GM19193 (cell line): ENCODE measurements around the gene NUPR2.

Source experiments
- POLR2A ChIP-seq: IDR thresholded peaks from 4 replicates; pipeline ENCODE4 v1.6.1; 2011; ENCODE audit not compliant: insufficient read depth, insufficient read length; ENCODE audit errors: extremely low read depth

The NUPR2 gene, protein sequence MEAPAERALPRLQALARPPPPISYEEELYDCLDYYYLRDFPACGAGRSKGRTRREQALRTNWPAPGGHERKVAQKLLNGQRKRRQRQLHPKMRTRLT

DNA sequence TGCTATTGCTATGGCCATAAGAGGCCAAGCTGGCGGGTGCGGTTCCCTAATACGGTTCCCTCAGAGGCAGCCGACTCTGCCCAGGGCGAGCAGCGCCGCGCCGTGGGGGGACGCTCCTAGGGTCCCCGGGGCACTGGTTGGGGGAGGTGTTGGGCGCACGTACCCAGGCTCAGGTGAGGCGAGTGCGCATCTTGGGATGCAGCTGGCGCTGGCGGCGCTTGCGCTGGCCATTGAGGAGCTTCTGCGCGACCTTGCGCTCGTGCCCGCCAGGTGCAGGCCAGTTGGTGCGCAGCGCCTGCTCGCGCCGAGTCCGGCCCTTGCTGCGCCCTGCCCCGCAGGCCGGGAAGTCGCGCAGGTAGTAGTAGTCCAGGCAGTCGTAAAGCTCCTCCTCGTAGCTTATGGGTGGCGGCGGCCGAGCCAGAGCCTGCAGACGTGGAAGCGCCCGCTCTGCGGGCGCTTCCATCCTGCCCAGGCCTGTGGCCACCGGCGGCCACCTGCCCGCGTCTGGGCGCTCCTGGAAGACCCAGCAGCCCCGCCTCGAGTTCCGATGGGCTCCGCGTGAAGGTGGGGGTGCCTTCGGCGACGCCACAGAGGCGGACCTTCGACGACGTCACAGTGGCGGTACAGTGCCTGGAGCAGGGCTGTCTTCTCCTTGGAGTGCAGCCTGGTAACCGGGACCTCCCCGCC, at the start of gene NUPR2:
NUPR2 (minus strand) TSS at position 566 of the 687 bp plus-strand sequence; CDS start at position 463, 103 bp downstream.
- no peak for TF ChIP-seq POLR2A

DNA sequence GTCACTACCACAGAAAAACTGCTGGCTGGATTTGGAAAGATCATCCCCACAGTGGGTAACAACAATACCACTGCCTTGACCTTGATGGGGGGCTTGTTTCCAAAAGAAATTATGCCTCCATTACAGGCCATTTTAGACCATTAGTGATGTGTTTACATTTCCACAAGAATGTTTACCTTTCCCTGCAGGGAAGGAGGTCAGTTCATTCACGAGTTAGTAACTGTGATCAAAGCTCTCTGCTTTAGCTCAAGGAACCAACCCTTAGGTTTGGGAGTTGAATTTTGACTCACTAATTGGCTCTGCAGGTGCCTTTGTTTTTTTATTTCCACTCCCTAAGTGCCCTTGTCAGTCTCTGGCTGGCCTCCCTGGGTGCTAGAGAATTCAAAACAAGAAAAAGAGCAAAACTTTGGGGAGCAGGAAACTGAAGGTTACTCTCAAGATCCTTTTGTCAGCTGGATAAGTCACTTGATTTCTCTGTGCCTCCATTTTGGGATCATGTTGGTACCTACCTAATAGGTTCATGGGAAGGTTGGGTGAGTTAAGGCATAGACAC, 41.1 kb upstream of the NUPR2 start:
- no peak for TF ChIP-seq POLR2A

DNA sequence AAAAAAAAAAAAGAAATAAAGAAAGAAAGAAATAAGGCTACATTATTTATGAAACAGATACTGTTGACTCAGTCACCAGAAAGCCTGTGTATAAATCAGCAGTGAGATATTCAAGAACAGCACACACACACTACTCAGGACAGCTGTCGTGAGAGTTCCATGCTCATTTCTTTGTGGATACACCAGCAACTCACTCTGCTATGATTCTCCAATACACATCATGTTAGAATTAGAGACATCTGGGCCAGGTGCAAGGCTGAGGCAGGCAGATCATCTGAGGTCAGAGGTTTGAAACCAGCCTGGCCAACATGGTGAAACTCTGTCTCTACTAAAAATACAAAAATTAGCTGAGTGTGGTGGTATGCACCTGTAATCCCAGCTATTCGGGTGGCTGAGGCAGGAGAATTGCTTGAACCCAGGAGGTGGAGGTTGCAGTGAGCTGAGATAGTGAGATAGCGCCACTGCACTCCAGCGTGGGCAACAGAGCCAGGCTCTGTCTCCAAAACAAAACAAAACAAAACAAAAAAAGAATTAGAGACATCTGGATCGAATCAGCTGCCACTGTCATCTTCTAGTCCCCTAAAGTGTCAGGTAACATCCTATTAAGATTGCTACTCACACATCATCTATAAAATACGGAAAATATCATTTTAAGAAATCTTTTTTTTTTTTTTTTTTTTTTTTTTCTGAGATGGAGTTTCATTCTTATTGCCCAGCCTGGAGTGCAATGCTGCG, 11.2 kb upstream of the NUPR2 start:
- no peak for TF ChIP-seq POLR2A

DNA sequence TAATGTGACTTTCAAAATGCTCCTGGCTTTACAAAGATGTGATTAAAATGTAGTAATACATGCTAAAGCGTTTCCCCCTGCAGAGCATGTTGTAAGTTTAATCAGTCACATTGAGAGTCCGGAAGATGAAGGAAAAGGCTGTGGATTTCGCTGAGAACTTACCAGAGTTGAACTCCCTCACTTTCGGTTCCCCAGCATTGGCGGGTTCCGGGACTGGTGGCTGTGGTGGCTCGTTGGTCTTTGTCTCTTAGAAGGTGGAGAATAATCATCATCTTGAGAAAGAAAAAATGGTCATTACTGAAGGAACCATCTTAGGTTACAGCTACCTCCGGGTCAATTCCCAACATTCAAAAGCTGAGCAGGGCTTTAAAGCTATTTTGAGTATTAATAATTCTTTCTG, 9.6 kb upstream of the NUPR2 start:
- TF ChIP-seq POLR2A, result no peak

DNA sequence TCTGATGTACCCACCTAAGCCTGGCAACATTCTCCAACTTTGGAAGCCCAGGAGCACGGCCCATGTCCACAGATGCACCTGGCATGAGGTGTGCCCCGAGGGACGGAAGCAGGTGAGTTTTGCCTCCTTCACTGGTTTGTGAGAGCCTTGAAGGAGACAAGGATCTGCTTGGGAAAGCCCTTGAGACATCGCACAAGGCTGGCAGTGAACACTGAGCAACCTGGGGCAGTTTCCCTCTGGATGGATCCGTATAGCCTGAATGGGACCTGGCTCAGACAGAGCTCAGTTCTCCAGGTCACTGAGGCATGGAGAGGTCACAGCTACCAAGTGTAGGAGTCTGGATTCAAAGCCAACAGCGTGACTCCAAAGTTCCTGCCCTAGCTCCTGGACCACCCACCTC, 8.8 kb upstream of the NUPR2 start:
- no peak for TF ChIP-seq POLR2A

DNA sequence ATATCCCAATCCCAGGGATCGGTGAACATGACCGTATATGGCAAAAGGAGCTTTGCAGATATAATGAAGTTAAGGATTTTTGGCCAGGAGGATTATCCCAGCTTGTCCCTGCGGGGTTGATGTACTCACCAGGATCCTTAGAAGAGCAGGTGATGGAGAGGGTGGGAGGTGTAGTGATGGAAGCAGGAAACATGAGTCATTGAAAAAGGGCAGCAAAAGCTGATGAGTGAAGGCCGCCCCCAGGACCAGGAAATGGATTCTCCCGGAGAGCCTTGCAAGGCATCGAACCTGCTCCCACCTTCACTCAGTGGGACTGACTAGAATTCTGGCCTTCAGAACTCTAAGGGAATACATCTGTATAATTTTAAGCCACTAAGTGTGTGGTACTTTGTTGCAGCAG, 5.2 kb upstream of the NUPR2 start:
- no peak for TF ChIP-seq POLR2A

DNA sequence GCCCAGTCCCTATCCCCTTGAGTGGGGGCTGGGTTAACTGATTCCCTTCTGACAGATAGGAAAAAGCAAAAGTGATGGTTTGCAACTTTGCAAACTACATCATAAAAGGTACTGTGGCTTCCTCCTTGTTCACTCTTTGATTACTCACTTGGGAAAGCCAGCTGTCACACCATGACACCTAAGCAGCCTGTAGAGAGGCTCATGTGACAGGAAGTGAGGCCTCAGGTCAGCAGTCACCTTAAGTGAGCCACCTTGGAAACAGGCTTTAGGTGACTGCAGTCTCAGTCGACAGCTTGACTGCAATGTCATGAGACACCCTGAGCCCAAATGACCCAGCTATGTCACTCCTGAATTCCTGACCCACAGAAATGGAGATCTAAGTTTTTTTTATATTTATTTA, 5.6 kb downstream of the NUPR2 start:
- no peak for TF ChIP-seq POLR2A

DNA sequence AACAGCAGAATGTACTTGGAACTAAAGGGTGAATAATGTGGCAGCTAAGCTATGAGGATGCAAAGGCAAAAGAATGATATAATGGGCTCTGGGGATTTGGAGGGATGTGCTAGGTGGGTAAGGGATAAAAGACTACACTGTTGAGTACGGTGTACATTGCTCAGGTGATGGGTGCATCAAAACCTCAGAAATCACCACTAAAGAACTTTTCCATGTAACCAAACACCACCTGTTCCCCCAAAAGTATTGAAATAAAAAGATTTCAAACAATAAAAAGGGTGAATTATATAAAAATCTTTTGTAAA, 8.3 kb downstream of the NUPR2 start:
- TF ChIP-seq POLR2A, result no peak

DNA sequence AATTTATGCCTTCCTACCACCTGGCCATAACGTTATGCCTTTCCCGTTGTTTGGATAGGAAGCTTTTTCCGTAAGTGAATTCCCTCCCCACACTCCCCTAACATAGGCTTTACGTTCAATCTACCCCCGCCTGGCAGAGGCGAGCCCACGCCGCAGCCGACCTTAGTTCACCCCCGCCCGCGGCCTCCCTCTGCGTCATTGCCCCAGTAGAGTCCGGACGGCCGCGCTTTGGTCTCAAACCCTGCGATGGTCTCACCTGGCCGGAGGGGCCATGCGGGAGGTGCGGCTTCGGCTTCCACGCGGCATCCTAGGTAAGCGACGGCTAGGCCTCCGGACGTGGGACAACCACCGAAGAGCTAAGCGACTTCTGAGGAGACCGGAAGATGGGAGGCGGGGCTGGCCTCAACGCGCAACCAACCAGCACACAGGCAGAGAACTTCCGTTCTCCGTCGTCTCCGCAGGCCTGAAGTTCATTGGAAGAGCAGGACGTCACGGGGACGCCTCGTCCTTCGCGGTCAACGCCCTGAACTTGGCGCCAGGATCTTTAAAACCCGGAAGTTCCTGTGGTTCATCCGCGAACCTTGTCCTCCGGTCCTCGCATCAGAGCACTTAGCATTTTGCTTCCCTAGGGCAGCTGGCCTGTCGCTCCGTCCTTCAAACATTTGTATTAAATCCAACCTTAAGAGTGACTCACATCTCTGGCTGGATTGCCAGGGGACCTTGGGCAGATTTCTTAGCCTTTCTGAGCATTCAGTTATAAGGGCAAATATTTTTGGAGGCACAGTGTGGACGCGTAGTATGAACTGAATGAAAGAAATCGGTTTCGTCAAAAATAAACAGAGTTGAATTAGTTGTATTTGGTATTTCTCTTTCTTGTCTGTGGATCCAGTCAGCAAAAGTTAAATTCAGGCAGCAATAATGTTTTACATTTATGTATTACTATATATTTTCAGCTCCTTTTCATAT, 9.8 kb downstream of the NUPR2 start, which contains the start of gene CHCHD2:
CHCHD2 (minus strand) TSS at position 369 of the 966 bp plus-strand sequence; CDS start at position 306, 63 bp downstream.
- TF ChIP-seq POLR2A, result peak; percentile 86

DNA sequence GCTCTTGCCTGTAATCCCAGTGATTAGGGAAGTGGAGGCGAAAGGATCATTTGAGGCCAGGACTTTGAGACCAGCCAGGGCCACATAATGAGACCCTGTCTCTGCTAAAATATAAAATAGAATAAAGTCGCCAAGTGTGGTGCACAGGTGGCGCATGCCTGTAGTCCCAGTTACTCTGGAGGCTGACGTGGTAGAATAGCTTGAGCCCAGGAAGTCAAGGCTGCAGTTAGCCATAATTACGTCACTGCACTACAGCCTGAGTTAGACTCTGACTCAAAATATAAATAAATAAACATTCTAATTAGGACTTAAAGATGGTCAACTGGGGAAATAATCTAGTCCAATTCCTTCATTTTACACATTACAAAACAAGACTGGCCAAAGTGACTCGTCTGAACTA, 10.7 kb downstream of the NUPR2 start:
- no peak for TF ChIP-seq POLR2A

DNA sequence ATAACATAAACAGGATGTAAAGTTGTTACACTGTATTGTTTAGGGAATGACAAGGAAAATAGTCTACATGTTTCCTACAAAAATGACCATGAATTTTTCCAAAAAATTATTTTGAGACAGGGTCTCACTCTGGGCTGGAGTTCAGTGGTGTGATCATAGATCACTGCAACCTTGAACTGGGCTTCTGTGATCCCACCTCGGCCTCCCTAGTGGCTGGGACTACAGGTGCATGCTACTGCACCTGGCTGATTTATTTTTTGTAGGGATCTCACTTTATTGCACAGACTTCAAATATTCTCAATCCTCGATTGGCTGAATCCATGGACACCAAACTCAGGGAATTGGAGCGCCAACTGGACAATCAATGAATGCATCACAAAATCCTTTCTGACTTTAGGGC, 16.6 kb downstream of the NUPR2 start:
- no peak for TF ChIP-seq POLR2A

DNA sequence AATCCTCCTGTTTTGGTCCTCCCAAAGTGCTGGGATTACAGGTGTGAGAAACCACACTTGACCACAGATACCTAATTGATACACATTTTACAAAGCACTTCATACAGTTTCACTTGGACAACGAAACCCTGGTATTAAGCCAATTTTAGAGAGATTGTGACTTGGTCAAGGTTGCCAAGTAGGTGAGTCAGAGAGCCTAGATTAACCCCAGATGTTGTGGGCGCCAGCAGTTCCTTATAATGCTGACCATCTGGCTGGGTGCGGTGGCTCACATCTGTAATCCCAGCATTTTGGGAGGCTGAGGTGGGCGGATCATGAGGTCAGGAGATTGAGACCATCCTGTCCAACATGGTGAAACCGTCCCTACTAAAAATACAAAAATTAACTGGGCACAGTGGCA, 18.5 kb downstream of the NUPR2 start:
- peak; percentile 34 for TF ChIP-seq POLR2A

DNA sequence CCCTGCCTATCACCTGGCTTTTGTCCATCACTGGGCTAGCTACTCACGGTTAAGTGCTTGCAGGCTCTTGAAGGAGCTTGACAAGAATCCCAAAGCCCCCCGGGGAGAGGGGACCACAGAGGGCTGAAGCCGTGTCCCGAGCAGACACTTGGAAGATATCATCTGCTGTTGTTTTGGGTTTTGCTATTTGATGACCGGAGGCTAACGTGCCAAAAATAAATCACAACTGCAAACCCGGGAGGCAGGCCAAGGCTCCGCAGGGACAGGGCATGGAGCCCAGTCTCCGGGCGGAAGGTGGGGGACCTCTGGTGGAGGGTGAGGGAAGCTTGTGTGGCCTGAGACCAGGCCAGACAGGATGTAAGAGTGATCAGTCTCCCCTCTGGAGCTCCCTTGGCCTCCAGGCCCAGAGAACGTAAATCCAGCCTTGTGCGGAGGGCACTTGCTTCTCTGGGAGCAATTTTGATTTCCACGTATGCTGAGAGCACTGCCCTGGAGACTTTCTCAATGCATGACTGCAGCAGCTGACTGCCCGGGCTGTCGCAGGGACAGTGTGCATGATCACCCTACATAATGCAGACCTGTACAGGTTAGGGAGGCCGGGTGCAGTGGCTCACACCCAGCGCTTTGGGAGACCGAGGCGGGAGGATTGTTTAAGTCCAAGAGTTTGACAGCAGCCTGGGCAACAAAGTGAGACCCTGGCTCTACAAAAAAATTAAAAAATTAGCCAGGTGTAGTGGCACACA, 23.3 kb downstream of the NUPR2 start, which contains the start of gene PHKG1:
PHKG1 (minus strand) TSS at position 164 of the 743 bp plus-strand sequence. CDS start 4,011 bp downstream, outside the sequence.
- TF ChIP-seq POLR2A, result no peak

DNA sequence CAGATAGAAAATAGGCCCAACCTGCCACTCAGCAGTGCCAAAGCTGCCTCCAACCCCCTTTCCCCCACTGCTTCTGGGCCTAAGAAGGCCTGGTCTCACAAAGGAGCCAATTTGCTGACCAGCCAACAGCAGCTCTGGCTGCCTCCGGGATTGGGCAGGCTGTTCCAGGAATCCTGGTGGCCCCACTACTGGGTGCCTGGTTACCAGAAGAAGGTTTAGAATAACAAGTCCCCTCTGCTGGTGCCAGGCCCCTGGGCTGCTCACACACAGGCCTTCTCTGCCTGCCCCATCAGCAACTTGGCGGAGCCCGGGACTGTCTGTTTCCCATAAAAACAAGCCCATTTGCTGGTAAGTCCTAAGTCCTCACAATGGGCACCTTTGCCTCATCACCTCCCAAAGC, 24.6 kb downstream of the NUPR2 start:
- no peak for TF ChIP-seq POLR2A
